GM18511 (cell line): ENCODE data around the gene FAM236A.
"Not testable (repeated sequence)": the region's sequence is repeated elsewhere in the genome, so short reads cannot be mapped to it uniquely, and the experiment has no call there.

Experiments used
- ATAC-seq: cut with Tn5 transposase; IDR thresholded peaks from one replicate; pipeline ENCODE4 v1.9.1; 2021; ENCODE audit warnings: mild to moderate bottlenecking, moderate library complexity; ENCODE audit not compliant: unreplicated experiment

The FAM236A gene

DNA sequence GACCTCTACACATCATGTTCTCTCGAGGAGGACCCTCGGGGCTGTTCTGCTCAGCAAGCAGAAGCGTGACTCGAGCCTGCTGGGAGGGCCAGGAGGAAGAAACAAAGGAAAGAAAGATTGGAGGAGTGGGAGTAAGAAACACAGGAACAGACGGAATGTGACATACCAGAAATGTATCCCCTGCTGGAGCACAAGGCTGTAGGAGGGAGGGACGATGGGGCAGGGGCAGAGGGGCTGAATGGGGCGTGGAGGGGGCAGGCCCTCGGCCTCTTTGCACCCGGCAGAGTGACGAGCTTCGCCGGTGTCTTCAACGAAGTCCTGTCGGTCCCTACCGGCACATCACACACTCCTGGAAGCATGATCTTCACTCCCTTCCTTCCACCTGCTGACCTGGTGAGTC is at the start of gene FAM236A:
FAM236A (plus strand) TSS at position 301 of the 400 bp plus-strand sequence; CDS start at position 358, 57 bp downstream.
- ATAC-seq = not testable (repeated sequence)

DNA sequence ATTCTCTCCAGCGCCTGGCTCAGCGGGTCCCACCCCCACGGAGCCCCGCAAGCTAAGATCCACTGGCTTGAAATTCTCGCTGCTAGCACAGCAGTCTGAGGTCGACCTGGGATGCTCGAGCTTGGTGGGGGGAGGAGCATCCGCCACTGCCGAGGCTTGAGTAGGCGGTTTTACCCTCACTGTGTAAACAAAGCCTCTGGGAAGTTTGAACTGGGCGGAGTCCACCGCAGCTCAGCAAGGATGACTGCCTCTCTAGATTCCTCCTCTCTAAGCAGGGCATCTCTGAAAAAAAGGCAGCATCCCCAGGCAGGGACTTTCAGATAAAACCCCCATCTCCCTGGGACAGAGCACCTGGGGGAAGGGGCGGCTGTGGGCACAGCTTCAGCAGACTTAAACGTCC is 48.3 kb upstream of the FAM236A start:
- ATAC-seq = not testable (repeated sequence)

DNA sequence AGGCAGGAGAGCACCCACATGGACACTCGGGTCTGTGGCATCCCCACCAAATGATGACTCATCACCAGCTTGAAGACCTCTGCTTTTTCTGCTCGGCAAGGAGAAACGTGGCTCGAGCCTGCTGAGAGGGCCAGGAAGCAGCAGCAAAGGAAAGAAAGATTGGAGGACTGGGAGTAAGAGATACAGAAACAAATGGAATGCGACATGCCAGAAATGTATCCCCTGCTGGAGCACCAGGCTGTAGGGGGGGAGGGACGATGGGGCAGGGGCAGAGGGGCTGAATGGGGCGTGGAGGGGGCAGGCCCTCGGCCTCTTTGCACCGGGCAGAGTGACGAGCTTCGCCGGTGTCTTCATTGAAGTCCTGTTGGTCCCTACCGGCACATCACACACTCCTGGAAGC is 25.7 kb upstream of the FAM236A start, which contains the start of gene FAM236C:
FAM236C (plus strand) TSS at position 301 of the 400 bp plus-strand sequence. CDS start 100 bp downstream, outside the sequence.
- ATAC-seq = not testable (repeated sequence)

DNA sequence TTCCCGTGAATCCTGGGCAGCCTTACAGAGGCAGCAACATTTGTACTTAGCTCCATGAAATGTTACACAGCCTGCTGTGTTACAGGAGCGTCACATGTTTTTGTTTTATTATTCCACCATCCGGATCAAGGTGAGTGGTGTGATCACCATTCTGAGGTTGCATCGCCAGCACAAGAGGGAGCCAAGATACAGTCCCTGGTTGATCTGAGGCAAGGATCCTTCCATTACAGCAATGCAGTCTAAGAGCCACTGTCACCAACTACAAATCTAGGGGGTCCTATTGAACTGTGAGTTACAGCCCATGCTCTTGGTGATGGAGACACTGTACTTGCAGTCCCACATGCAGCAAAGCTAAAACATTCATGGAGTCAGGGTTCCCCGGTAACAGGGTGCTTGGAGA is 21.9 kb upstream of the FAM236A start:
- not testable (repeated sequence) for ATAC-seq

DNA sequence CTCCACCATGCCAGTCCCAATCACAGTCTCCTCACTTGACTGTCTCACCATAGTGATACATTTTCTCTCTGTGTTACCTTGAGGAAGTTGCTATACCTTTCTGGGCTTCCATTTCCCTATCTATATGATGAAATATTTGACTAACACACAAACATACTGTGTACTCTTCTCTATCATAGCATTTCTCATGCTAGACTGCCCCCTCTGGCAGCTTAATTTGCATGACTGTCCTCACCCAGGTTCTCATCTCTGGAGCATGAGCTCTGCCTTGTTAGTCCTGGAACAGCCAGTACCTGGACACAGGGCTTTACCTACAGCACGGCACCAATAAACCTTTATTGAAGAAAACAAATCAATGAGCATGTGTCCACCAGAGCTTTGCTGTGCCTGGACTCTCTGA is 5.7 kb upstream of the FAM236A start:
- not testable (repeated sequence) for ATAC-seq

DNA sequence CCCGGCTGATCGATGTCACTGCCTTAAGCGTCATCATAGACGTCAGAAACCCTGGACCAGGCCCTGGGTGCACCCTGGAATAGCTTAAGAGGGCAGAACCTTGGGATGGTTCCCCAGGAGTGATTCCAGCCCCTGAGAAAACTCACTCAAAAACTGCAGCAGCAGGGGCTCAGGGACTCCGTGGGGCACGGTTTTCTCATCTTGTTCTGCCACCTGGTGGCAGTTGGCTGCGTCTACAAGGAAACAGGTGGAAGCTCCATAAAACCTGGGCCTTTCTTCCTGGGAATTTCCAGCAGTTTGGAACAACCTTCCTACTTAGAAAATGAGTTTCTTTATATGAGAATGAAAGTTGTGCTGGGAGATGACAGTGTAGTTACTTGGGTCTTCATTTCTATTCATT is 1.6 kb upstream of the FAM236A start:
- not testable (repeated sequence) for ATAC-seq

DNA sequence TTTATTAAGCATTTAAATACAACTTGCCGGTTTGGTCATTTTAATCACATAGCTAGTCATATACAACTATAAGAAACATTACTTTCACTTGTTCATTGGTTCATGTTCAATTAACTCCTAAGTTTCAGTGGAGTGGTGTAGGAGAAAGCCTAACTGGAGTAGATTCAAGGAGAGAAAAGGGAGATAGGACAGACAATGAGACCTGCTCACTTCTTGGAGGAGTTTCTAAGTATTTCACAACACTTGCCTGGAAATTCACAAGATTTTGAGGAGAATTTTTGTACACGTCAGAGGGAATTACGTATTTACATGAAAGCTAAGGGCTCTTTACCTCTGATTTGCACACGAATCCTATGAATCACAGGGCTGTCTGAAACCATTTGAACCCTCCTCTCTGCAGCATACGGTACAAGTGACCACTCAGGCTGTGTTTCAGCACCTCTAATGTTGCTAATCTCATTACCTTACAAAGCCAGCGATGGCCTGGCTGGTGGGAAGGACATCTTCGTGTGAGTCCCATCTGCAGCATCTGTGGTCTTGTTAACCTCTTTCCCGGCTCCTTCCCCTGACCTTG is 1.0 kb upstream of the FAM236A start:
- ATAC-seq = not testable (repeated sequence)

DNA sequence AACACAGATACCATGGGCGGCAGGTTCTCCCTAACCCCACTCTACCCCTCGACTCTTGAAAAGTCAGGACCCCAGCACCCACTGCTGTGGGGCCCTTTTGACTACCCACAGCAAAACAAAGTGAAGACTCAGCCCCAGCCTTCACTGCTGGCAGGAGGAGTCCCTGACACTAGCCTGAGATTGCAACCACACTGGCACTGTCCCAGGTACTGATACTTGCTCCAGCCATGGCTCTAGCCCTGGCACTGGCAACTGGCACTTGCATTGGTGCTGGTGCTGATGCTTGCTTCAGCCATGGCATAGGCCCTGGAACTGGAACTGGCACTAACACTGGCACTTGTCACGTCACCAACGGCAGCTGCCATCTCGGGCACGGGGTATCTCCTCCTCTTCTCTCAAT is 4.3 kb downstream of the FAM236A start:
- ATAC-seq = not testable (repeated sequence)

DNA sequence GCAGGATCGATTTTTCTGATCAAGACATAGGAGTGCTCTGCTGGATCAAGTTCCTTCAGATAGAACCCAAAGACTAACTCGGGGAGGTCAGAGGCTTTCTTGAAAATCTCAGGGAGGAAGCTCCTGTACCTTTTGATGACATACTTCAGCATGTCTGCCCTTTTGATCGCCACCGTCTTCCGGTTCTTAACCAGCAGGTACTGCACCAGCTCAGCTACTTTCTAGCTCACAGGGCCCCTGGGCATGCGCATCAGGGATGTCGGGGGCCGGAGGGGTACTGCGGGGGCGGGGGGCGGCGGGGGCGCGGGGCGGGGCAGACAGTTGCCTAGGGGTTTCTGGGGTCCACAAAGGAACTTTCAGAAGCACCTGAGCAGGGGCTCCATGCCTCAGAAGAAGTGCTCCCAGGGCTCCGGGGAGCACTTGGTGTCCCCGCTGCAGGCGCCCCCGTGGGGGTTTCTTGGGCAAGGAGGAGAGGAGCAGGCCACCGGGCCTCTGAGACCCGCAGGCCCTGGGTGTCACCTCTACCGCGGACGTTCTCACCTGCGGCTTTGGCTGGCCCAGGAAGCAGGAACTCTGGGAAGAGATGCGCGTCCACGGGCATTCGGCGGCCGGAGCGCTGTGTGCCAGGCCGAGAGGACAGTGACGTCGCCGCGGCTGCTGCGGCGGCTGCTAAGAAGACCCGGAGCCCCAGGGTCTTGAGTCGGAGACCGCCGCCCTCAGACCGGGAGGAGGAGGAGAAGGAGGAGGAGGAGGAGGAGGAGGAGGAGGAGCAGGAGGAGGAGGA is 5.2 kb downstream of the FAM236A start:
- peak; percentile 84 for ATAC-seq

DNA sequence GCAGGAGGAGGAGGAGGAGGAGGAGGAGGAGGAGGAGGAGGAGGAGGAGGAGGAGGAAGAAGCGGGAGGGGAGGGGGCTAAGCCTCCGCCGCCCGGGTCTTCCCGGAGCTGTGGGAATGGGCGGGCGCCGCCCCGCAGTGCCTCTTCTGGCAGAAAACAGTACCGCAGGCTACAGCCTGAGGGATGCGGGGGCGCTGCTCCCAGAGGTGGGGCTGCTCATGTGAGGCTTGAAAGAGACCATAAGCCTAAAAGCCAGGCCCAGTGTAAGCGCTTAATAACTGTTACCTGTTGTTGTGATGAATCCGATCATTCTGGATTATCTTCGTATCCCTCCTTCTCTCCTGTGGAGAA is 5.8 kb downstream of the FAM236A start, which contains the start of gene DMRTC1:
DMRTC1 (minus strand) TSS at position 19 of the 351 bp plus-strand sequence. CDS start 68,143 bp downstream, outside the sequence.
- peak; percentile 83 for ATAC-seq

DNA sequence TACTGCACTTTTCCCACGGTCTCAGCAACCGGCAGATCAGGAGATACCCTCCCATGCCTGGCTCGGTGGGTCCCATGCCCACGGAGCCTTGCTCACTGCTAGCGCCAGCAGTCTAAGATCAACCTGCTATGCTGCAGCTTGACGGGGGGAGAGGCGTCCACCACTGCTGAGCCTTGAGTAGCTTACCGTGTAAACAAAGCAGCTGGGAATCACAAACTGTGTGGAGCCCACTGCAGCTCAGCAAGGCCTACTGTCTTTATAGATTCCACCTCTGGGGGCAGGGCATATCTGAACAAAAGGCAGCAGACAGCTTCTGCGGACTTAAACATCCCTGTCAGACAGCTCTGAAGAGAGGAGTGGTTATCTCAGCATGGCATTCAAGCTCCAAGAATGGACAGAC is 22.0 kb downstream of the FAM236A start:
- ATAC-seq = not testable (repeated sequence)

DNA sequence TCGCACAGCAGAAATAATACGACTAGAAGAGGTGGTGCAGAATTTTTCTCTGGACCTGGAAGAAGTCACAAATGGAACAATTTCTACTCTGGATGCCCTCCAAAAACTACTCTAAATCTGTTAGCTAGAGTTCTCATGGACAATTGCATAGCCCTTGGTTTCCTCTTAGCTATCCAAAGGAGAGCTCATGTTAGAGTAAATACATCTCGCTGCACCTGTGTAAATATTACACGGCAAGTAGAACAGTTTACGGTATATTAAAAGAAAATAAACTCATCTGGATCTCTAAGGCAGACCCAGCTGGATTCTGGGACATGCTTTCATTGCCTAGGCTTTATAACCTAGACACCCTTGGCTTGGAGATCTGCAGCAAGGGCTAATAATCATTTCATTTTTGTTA is 33.9 kb downstream of the FAM236A start:
- not testable (repeated sequence) for ATAC-seq

DNA sequence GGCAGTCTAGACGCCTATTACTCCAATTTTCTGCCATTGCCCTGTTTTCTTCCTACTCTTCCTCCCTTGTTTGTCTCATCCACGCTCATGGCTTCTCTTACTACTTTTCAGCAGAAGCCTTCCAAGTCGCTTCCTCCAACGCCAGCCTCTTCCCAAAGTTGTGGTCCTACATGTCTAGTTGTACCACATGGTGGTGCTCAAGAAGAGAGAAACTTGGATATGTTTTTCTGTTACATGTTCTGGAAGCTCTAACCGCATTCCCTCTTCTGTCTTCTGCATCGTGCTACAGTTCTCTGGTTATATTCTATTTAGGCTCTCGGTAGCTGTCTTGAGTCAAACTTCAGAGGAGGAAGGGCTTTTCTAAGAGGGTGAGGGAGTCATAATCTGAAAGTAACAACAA is 36.9 kb downstream of the FAM236A start:
- not testable (repeated sequence) for ATAC-seq

DNA sequence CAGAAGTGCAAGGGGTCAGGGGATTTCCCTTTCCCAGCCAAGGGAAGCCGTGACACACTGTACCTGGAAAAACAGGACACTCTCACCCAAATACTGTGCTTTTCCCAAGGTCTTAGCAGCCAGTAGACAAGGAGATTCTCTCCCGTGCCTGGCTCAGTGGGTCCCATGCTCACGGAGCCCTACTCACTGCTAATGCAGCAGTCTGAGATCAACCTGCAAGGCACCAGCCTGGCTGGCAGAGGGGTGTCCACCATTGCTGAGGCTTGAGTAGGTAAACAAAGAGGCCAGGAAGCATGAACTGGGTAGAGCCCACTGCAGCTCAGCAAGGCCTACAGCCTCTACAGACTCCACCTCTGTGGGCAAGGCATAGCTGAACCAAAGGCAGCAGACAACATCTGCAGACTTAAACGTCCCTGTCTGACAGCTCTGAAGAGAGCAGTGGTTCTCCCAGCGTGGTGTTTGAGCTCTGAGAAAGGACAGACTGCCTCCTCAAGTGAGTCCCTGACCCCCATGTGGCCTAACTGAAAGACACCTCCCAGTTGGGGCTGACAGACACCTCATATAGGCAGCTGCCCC is 43.0 kb downstream of the FAM236A start:
- ATAC-seq = not testable (repeated sequence)
